Measurements from ENCODE around the gene USP21. TPM values are rescaled to one million over a fixed set of nuclear protein-coding genes. Genes with fewer than 3 reads are reported as not detected.

Gene USP21
- total and polyA plus RNA-seq, 2 of the 13 experiments (the other 11 are each of a cell fraction or from before 2014, with no cell fraction given): 10.1 to 33.1 TPM

GRCh38 chr1:161188381-161188780 lies 29.1 kb downstream of the USP21 start (continued):
- TF ChIP-seq MYPOP (CRISPR knock-in tag; IDR thresholded peaks at IDR 0.05): no peak
- TF ChIP-seq HCFC1 (IDR thresholded peaks at IDR 0.05; ENCODE audit: low read depth, low read length): no peak

GRCh38 chr1:161189036-161189435 lies 29.7 kb downstream of the USP21 start:
- Histone ChIP-seq H3K4me1 (ENCODE audit: insufficient read depth, low read length) (peaks cover 26% of the 10 kb centered on the region), H3K27ac (ENCODE audit: extremely low read length, insufficient read depth, low read length) (no peak overlapping the region), H2AFZ (ENCODE audit: low read length) (no peak overlapping the region), H3K9ac (ENCODE audit: insufficient read depth, low read depth, low read length) (no peak overlapping the region), H3K27me3 (ENCODE audit: control insufficient read depth in 1 of 2, insufficient read depth in 2 of 2, low read length in 2 of 2) (no peaks in the 10 kb centered on the region), H3K36me3 (replicated peaks in 1 of 2; ENCODE audit: control insufficient read depth in 1 of 2, insufficient read depth in 2 of 2, low read length in 2 of 2) (no peaks in the 10 kb centered on the region; a peak in 1 of 5 replicates), H4K20me1 (ENCODE audit: insufficient read depth, low read length) (no peaks in the 10 kb centered on the region), H3K4me2 (ENCODE audit: low read depth, low read length) (no peak overlapping the region), H3K79me2 (ENCODE audit: insufficient read depth, low read length) (no peaks in the 10 kb centered on the region), H3K4me3 (replicated peaks in 1 of 3; ENCODE audit: insufficient read depth in 1 of 3, low read depth in 2 of 3, low read length in 3 of 3) (no peak overlapping the region), H3K9me3 (ENCODE audit: low read length) (no peaks in the 10 kb centered on the region)
- no TSS peak for BruUV-seq (replicated peaks)
- 62% methylated on average over 5 of the region's 5 CpGs for WGBS (ENCODE audit: low lambda C conversion rate)
- no peak for ATAC-seq
- in situ Hi-C loops (cut with HindIII; ENCODE audit: extremely low pct_ligation_motif_present, low pct_unique_long_range_greater_than_20kb) (no loop called here), intact Hi-C loops (cut with micrococcal nuclease; ENCODE audit: unreplicated experiment) (no loop called here)
- POLR2A ChIA-PET: no interaction called here
- FAIRE-seq: no peak
- DNase-seq (ENCODE audit: low spot score): no peak
- CTCF ChIA-PET (ENCODE audit: low intra/inter-chr PET ratio, low total read pairs): no interaction called here
- no peak for TF ChIP-seq HOXD1 (CRISPR knock-in tag; IDR thresholded peaks at IDR 0.05)
- no peak for TF ChIP-seq ZMAT5 (CRISPR knock-in tag; IDR thresholded peaks at IDR 0.05; ENCODE audit: borderline replicate concordance, low read depth)
- TF ChIP-seq PBX3 (CRISPR knock-in tag; IDR thresholded peaks at IDR 0.05; ENCODE audit: borderline replicate concordance): no peak
- no peak for TF ChIP-seq SKIL (CRISPR knock-in tag; IDR thresholded peaks at IDR 0.05; ENCODE audit: borderline replicate concordance)
- no peak for TF ChIP-seq E2F2 (CRISPR knock-in tag; IDR thresholded peaks at IDR 0.05; ENCODE audit: borderline replicate concordance)
- TF ChIP-seq HIVEP1 (CRISPR knock-in tag; IDR thresholded peaks at IDR 0.05): no peak
- TF ChIP-seq ZHX1 (CRISPR knock-in tag; IDR thresholded peaks at IDR 0.05; ENCODE audit: low read depth): no peak
- no peak for TF ChIP-seq MNT (IDR thresholded peaks at IDR 0.05)
